SIG-M5 treated with dmso at 0.1 percent for 504 hours (cell line): ENCODE data around the gene SLC35E4.
"Not testable (repeated sequence)": the region's sequence is repeated elsewhere in the genome, so short reads cannot be mapped to it uniquely, and the experiment has no call there.

Source experiments
- DNase-seq: peaks from one replicate; lab custom pipeline; 2025; ENCODE audit not compliant: unreplicated experiment; lab: John Stamatoyannopoulos, UW

Gene SLC35E4, protein sequence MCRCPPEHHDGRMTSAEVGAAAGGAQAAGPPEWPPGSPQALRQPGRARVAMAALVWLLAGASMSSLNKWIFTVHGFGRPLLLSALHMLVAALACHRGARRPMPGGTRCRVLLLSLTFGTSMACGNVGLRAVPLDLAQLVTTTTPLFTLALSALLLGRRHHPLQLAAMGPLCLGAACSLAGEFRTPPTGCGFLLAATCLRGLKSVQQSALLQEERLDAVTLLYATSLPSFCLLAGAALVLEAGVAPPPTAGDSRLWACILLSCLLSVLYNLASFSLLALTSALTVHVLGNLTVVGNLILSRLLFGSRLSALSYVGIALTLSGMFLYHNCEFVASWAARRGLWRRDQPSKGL

DNA sequence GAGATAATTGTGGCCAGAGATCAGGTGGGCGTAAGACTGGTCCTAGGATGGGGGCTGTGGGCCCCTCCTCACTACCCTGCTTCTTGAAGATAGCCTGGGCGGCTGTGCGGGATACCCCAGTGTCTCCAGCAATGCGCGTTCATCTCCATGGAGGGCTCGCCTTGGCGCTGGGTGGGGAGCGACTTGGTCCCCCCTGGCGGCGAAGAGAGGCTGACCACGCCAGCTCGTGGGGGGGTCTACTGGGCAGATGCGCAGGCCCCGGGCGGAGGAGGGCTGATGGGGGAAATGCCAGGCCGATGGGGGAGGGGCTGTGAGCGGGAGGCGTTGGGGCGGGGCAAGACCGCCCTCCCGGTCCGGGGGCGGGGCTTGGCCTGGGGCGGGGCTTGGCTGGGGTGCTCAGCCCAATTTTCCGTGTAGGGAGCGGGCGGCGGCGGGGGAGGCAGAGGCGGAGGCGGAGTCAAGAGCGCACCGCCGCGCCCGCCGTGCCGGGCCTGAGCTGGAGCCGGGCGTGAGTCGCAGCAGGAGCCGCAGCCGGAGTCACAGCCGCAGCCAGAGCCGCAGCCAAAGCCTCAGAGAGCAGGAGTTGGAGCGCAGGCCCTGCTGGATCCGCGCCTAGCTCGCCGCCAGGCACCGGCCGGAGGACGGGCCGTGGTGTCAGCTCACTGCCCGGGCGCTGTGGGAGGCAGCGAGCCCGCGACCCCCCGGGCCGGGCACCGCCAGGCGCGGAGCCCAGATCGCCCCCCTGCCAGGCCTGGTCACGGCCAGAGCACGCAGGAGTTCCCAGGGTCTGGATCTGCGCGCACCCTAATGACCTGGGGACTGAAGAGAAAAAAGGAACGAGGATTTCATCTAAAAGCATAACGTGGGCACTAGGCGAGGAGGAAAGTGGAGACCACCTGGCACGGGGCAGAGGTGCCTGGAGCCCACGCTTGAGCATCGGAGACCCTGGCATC lies at the start of gene SLC35E4:
Gene SLC35E4 (plus strand): TSS at position 509 of the 953 bp plus-strand sequence. CDS start 670 bp downstream, outside the sequence.
- DNase-seq: peak; percentile 82

- DNase-seq: no peak
Observed at GRCh38 chr22:30586414-30586813, 49.2 kb upstream of the SLC35E4 start.

DNA sequence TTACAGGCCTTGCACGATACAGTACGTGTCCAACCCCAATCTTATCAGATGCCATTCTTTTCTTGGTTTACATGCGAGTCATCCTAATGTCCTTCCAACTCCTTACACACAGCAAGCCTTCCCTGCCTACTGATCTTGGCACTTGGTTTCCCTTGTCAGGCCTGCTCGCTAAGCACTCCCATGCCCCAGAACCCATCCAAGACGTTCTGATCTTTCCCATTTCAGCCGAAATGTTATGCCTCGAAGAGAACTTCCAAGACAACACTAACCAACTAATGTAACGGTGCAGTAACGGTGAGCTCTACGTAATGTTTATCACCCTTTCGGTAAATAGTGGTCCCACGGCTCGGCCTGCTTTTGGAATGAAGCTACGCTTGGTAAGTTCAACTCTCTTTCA lies 44.4 kb upstream of the SLC35E4 start:
- no peak for DNase-seq

GRCh38 chr22:30591588-30592359 lies 43.8 kb upstream of the SLC35E4 start, which contains the start of gene PES1:
Gene PES1, minus strand, starts transcription at chr22:30591910. Its CDS starts 77 bp downstream, at chr22:30591833.
- DNase-seq: peak; percentile 97

- not testable (repeated sequence) for DNase-seq
Observed at GRCh38 chr22:30592360-30592713, 43.2 kb upstream of the SLC35E4 start.

DNA sequence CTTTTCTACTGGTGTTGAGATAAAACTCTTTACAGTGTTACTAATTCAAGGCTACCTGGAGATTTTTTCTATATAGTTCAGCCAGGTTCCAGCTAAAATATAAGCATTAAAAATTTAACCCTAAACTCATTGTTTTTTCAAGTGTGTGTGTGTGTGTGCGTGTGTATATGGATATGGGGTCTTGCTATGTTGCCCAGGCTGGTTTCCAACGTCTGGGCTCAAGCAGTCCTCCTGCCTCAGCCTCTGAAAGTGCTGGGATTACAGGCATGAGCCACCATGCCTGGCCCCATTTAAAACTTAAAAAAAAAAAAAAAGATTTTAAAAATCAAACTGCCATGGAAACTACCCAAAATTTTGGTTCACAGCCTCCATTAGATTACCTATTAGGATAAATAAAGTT lies 39.4 kb upstream of the SLC35E4 start:
- DNase-seq: no peak

DNA sequence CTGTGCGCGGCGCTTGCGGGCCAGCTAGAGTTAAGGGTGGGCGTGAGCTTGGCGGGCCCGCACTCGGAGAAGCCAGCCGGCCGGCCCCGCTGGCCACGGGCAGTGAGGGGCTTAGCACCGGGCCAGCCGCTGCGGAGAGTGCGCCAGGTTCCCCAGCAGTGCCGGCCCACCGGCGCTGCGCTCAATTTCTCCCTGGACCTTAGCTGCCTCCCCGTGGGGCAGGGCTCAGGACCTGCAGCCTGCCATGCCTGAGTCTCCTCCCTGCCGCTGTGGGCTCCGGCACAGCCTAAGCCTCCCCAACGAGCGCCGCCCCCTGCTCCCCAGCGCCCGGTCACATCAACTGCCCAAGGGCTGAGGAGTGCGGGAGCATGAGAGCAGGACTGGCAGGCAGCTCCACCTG lies 38.7 kb upstream of the SLC35E4 start:
- no peak for DNase-seq

DNA sequence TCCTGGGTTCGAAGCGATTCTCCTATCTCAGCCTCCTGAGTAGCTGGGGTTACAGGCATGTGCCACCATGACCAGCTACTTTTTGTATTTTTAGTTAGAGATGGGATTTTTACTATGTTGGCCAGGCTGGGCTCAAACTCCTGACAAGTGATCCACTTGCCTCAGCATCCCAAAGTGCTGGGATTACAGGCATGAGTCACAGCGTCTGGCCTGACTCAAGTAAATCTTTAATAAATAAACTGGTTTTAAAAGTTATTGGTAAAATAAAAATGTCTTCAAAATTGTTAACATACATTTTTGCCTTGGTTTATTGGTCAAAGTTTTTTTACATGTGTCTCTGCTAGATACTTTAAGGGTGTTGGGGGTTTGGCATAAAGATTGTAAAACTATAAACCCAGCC lies 36.6 kb upstream of the SLC35E4 start:
- DNase-seq: no peak

DNA sequence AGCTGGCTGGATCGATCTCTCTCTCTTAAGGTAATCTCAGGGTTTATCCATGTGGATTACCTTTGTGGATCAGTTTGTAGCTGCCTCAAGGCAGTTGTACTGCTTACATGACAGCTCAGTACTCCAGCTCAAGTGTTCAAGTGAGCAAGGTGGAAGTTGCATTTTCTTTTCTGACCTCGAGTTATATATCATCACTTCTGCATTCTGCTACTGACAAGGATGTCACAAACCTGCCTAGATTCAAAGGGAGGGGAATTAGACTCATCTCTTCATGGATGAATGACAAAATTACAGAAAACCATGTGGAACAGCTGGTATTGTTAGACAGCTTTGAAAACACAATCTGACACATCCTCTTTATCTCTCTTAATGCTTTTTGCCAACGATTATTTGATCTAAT lies 34.7 kb upstream of the SLC35E4 start:
- peak; percentile 7 for DNase-seq

- no peak for DNase-seq
Observed at GRCh38 chr22:30601464-30601863, 34.1 kb upstream of the SLC35E4 start.

GRCh38 chr22:30602049-30602448 lies 33.5 kb upstream of the SLC35E4 start:
- DNase-seq: peak; percentile 55

DNA sequence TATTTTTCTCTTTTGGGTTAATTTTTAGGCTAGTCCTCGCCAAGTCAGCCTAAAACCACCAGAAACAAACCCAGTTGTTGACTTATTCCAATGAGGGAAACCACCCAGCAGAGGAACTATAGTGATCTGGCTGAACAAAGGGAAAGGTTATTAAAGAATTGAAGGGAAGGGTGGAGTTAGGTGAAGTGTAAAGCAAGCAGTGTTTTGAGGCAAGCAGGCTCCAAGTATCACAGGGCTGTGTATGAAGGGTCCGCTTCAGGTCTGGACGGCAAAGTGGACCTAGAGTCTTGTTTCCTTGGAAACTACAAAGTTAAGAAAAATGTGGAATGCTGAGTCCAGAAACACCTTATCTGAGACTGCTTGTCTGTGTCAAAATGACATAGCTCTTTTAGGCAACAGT lies 31.8 kb upstream of the SLC35E4 start:
- DNase-seq: no peak

GRCh38 chr22:30604723-30605122 lies 30.9 kb upstream of the SLC35E4 start:
- no peak for DNase-seq

- peak; percentile 45 for DNase-seq
Observed at GRCh38 chr22:30605449-30606110, 30.0 kb upstream of the SLC35E4 start.

DNA sequence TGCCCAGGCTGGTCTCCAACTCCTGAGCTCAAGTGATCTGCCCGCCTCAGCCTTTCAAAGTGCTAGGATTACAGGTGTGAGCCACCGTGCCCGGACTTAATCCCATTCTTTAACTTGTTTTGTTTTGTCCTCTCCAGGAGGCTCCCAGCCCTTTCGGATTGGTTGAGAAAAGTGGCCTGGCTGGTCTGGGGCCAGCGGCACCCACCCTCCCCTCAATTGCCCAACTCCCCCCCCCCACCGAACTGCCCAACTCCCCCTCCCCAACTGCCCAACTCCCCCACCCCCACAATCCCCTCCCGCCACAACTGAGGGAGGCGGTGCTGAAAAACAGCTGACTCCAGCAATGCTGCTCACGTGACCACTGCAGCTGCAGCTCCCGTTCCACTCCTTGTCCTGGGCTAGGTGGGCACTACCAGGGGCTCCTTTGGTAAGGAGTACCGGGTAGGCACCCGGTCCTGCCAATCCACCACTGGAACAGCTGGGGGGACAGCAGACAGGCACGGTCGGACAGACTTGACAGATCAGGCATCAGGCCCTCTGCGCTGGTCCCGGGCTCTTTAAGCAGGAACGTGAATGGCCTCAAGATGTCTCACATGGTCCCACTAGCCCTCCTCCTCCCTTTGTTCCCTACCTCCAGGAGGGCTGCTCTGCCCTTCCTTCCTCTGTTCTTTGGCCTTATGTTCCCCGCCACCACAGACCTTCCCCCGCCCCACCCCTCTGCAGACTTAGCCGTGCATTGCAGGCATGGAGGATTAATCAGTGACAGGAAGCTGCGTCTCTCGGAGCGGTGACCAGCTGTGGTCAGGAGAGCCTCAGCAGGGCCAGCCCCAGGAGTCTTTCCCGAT lies 28.9 kb upstream of the SLC35E4 start, which contains the start of gene TCN2:
Gene TCN2 (plus strand): TSS at position 720 of the 845 bp plus-strand sequence. CDS start 158 bp downstream, outside the sequence.
- no peak for DNase-seq

GRCh38 chr22:30607300-30607930 lies 28.2 kb upstream of the SLC35E4 start:
- DNase-seq: no peak

DNA sequence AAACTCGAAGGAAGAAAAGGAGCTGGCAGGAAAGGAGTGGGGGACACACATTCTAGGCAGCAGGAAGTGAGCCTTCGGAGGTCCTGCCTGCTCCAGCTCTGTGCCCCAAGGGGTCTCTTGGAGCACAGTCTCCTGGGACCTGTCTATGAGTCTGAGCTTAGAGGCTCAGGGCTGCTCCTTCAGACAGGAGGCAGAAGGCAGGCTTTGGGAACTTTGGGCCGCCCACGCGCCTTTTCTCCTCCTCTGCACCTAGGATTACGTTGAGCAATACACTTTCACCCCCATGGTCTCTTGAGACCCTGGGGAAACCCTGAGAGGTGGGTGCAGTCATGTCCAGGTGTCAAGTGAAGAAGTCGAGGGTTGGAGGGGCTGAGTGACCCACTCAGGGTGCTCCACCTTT lies 27.6 kb upstream of the SLC35E4 start:
- DNase-seq: no peak

DNA sequence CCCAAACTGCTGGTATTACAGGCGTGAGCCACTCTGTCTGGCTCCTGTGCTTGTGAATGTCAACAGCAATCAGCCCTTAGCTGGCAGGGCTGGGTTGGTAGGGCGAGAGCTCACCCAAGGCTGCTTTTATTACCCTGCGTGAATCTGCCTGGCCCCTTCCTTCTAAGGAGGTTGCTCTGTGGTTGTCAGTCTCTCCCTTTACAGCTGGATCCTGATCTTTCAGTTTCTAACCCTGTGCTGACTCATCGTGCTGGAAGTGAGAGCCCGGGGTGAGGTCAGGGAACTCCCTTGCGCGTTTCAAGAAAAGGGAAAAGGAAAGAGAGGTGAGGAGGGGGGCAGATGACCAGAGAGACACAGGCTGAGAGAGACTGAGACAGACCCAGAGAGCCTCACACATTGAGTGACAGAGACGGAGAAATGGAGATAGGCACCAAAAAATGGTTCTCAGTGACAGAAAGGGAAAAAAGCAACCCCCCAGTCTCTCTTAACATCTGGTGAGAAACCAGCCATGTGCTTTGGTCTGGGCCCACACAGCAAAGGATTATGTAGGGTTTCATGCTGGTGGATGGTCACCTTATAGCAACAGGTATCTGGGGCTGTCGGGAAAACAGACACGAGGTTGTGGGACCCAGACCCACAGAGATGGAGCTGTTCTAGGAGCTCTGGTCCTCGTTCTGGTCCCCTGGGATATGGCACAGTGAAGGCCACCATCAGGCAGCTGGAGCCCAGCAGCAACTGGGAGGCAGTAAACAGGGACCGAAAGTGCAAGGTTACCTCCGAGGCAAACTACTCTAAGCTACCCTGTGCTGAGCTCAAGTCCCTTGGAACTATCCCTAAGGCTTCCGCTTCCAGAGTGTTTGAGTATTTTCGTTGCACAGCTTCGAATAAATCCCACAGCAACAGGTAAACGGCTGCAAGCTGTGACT lies 26.1 kb upstream of the SLC35E4 start:
- peak; percentile 82 for DNase-seq
